Heart left ventricle (tissue), 13 donors: Measurements from ENCODE around the gene RLN2.

ENCODE experiments used
- CTCF ChIP-seq, 12 donors: fragments of 200-600 bp; sonication (generic) in 4 of 12; IDR thresholded peaks; one replicate each; pipeline versions ENCODE4 v1.5.0 to v1.8.0; 2018 to 2022; ENCODE audit warnings: antibody characterized with exemption in 12 of 12, mild to moderate bottlenecking in 5 of 12
- POLR2A ChIP-seq, 2 donors: fragments of 450-650 bp; IDR thresholded peaks; one replicate each; pipeline ENCODE4 v1.6.1; 2017; ENCODE audit warnings: antibody characterized with exemption in 2 of 2, mild to moderate bottlenecking in 2 of 2, moderate library complexity in 2 of 2
- donor health status: ischemic (EF 13 %, LVEDD 7.1; RV severe dilation, severe dysfunction).
- donor health status: DM: no; HTN: yes; CAD: no.
- donor health status: DM: no; HTN: no; CAD: no.
- donor health status: ischemic (EF 25% LVEDD 6.9; RV normal size, moderate dysfunction).
- donor health status: ischemic (EF 25% LVEDD 5.7; RV mildly dilated, moderate dysfunction).
- donor health status: ischemic (EF 35%, LVEDD 5.7; RV mildly dilated, moderate dysfunction).
- donor health status: nonischemic (EF 11% LVEDD 7.7; RV severe dilation, severe dysfunction).
- donor health status: DM: yes; HTN: yes; CAD: no.
- donor health status: PGD.
- donor health status: ischemic (EF 29% LVEDD 5.4; RV normal size, mild dysfunction).
- donor health status: nonischemic (EF 23%, LVEDD 6.1; RV moderate dilation, normal function).

- TF ChIP-seq CTCF (IDR thresholded peaks at IDR 0.05): no peak
- no peak for TF ChIP-seq POLR2A (IDR thresholded peaks at IDR 0.05)
Observed at GRCh38 chr9:5326893-5327548, 22.5 kb upstream of the RLN2 start.
